ENCODE data around the gene RNF220. TPM values are rescaled to one million over a fixed set of nuclear protein-coding genes. Genes with fewer than 3 reads are reported as not detected.

Gene RNF220
- total RNA-seq, 3 donors from 2014 or later, result 61.9 to 83.9 (median 72.7) TPM

- Histone ChIP-seq H3K36me3 (ENCODE audit: low read depth) (no peaks in the 10 kb centered on the region), H3K9me3 (no peaks in the 10 kb centered on the region), H3K4me3 (no peak overlapping the region), H3K4me1 (ENCODE audit: low read depth) (peaks cover 17% of the 10 kb centered on the region)
- no peak for TF ChIP-seq CTCF (IDR thresholded peaks at IDR 0.05)
- DNase-seq (no peak), ATAC-seq (no peak)
- intact Hi-C loops (cut with DNase I, micrococcal nuclease), result no loop called here
Observed at GRCh38 chr1:44419901-44420300, 14.8 kb downstream of the RNF220 start.

GRCh38 chr1:44420535-44420934 lies 15.5 kb downstream of the RNF220 start:
- H3K36me3 ChIP-seq (ENCODE audit: low read depth), result no peaks in the 10 kb centered on the region
- H3K4me3 ChIP-seq, result no peak overlapping the region
- intact Hi-C loops (cut with DNase I, micrococcal nuclease), result no loop called here
- ATAC-seq (no peak), DNase-seq (no peak)
- no peaks in the 10 kb centered on the region for H3K9me3 ChIP-seq
- no peak for TF ChIP-seq CTCF (IDR thresholded peaks at IDR 0.05)
- H3K4me1 ChIP-seq (ENCODE audit: low read depth), result peaks cover 17% of the 10 kb centered on the region

- Histone ChIP-seq H3K36me3 (ENCODE audit: low read depth) (no peaks in the 10 kb centered on the region), H3K9me3 (no peaks in the 10 kb centered on the region), H3K4me1 (ENCODE audit: low read depth) (peaks cover 17% of the 10 kb centered on the region), H3K4me3 (no peak overlapping the region)
- ATAC-seq, result no peak
- DNase-seq, result no peak
- intact Hi-C loops (cut with DNase I, micrococcal nuclease), result no loop called here
- TF ChIP-seq CTCF (IDR thresholded peaks at IDR 0.05), result no peak
Observed at GRCh38 chr1:44421446-44421884, 16.4 kb downstream of the RNF220 start.

GRCh38 chr1:44422161-44422560 lies 17.1 kb downstream of the RNF220 start:
- ATAC-seq, result no peak
- H3K4me1 ChIP-seq (ENCODE audit: low read depth), result peaks cover 17% of the 10 kb centered on the region
- intact Hi-C loops (cut with DNase I, micrococcal nuclease), result no loop called here
- DNase-seq, result no peak
- H3K36me3 ChIP-seq (ENCODE audit: low read depth), result no peaks in the 10 kb centered on the region
- H3K4me3 ChIP-seq, result no peak overlapping the region
- no peaks in the 10 kb centered on the region for H3K9me3 ChIP-seq
- TF ChIP-seq CTCF (IDR thresholded peaks at IDR 0.05), result no peak

GRCh38 chr1:44423591-44424537 lies 18.8 kb downstream of the RNF220 start:
- ATAC-seq (peak; percentile 89), DNase-seq (peak in 2 of 3 donors; percentile 43 to 81)
- Histone ChIP-seq H3K4me1 (ENCODE audit: low read depth) (peaks cover 6% of the 10 kb centered on the region), H3K9me3 (no peaks in the 10 kb centered on the region), H3K36me3 (ENCODE audit: low read depth) (no peaks in the 10 kb centered on the region), H3K4me3 (no peak overlapping the region)
- no peak for TF ChIP-seq CTCF (IDR thresholded peaks at IDR 0.05)
- intact Hi-C loops (cut with DNase I, micrococcal nuclease), result no loop called here

Measured in mucosa of descending colon (tissue), 3 donors.